Kidney (tissue), 14 donors: ENCODE data around the gene MRPS10. TPM values are rescaled to one million over a fixed set of nuclear protein-coding genes. Genes with fewer than 3 reads are reported as not detected.

Experiments used
- DNase-seq, 5 donors: peaks; one replicate each; pipeline ENCODE4 v3.0.0-alpha.2; 2013 to 2020
- FAIRE-seq: peaks from 2 replicates; lab custom pipeline; 2012; peaks lifted over from hg19 to GRCh38; lab: Jason Lieb, UNC
- H3K27ac ChIP-seq, 2 donors: one replicate each; pipeline ENCODE4 v1.7.0; 2013; ENCODE audit warnings: low read depth in 2 of 2, low read length in 2 of 2, inconsistent platforms in 1 of 2
- H3K27me3 ChIP-seq: one replicate; pipeline ENCODE4 v1.7.1; 2013; ENCODE audit warnings: low read length, inconsistent platforms; ENCODE audit not compliant: control insufficient read depth, insufficient read depth
- H3K36me3 ChIP-seq, 3 donors: one replicate each; pipeline versions ENCODE4 v1.7.0 to v1.7.1; 2013; ENCODE audit warnings: low read length in 3 of 3, control low read depth in 1 of 3, inconsistent platforms in 1 of 3; ENCODE audit not compliant: insufficient read depth in 3 of 3, control insufficient read depth in 2 of 3
- H3K4me1 ChIP-seq, 3 donors: one replicate each; pipeline versions ENCODE4 v1.7.0 to v1.7.1; 2013; ENCODE audit warnings: low read length in 3 of 3, inconsistent platforms in 1 of 3, low read depth in 1 of 3; ENCODE audit not compliant: control insufficient read depth in 2 of 3, insufficient read depth in 2 of 3
- H3K4me3 ChIP-seq, 3 donors: one replicate each; pipeline versions ENCODE4 v1.7.0 to v1.8.1; 2013; ENCODE audit warnings: low read length in 3 of 3, control low read depth in 1 of 3, inconsistent platforms in 1 of 3
- H3K9ac ChIP-seq, 3 donors: one replicate each; pipeline versions ENCODE4 v1.7.0 to v1.7.1; 2013; ENCODE audit warnings: low read length in 3 of 3, control low read depth in 1 of 3, inconsistent platforms in 1 of 3
- H3K9me3 ChIP-seq, 3 donors: one replicate each; pipeline versions ENCODE4 v1.7.0 to v1.7.1; 2013; ENCODE audit warnings: low read length in 3 of 3, control low read depth in 1 of 3, inconsistent platforms in 1 of 3; ENCODE audit not compliant: control insufficient read depth in 2 of 3, insufficient read depth in 1 of 3
- intact Hi-C: fragments of 100-400 bp; cut with DNase I; formaldehyde crosslinking; loops from one replicate; pipeline ENCODE4 v1.11.1; 2022
- polyA plus RNA-seq: library from polyadenylated mRNA; stranded (reverse); fragments of 350-450 nt; fragmentation: Illumina TruSeq; extraction: RNeasy Lipid Tissue Mini Kit (QIAGEN cat#74804); gene quantifications from one replicate; pipeline ENCODE4 v1.2.3, GENCODE V29; 2014; ENCODE audit warnings: low read depth, low replicate concordance; ENCODE audit not compliant: insufficient read depth
- total RNA-seq: library from RNA; stranded (reverse); fragmentation: NEBNext Ultra II Directional; extraction: Animal tissue kit (Norgen Biotek cat#: 25700); gene quantifications from one replicate; pipeline ENCODE4 v1.2.1, GENCODE V29; 2021
- TF ChIP-seq, protein P1 (sequence below): IDR thresholded peaks from 3 replicates; pipeline ENCODE4 v1.5.1; 2012; ENCODE audit warnings: mild to moderate bottlenecking, moderate library complexity, borderline replicate concordance; ENCODE audit not compliant: insufficient read depth; ENCODE audit errors: extremely low read depth
- donor health status: control.
- donor health status: control.
- donor health status: control.
- donor health status: control.
- donor health status: control.
- donor health status: DM: yes; HTN: yes; CAD: no.
- donor health status: Normal renal cell carcinoma (clear cell type).

The MRPS10 gene
- total and polyA plus RNA-seq, 2 donors from 2014 or later = 28.0 to 39.6 TPM

DNA sequence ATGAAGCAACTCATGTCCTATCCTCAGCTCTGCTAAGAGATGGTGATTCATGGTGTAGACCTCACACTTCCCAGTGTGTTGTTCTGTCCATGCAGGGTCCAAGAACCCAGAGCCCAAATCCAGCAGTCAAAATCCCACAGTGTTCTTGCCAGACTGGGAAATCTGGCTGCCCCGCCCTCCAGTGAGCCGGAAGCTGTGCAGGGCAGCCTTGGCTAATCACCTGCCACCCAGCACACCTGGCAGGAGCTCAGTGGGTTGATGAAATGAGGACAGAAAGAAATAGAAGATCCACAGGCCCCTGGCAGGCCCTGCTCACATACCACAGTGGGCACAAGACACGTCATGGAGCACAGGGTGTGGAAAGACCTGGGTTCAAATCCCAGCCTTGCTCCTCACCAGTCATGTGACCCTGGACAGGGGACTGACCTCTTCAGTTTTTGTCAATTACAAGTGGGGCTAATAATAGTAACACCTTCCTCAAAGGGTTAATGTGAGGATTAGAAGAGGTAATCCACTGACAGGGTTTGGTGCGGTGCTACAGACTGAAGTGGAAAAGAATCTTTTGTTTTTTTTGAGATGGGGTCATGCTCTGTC is 58.1 kb downstream of the MRPS10 start:
- H3K27ac ChIP-seq = no peak overlapping the region
- H3K4me1 ChIP-seq = no peaks in the 10 kb centered on the region
- no peak for DNase-seq
- H3K4me3 ChIP-seq = no peak overlapping the region
- TF ChIP-seq, protein P1, sequence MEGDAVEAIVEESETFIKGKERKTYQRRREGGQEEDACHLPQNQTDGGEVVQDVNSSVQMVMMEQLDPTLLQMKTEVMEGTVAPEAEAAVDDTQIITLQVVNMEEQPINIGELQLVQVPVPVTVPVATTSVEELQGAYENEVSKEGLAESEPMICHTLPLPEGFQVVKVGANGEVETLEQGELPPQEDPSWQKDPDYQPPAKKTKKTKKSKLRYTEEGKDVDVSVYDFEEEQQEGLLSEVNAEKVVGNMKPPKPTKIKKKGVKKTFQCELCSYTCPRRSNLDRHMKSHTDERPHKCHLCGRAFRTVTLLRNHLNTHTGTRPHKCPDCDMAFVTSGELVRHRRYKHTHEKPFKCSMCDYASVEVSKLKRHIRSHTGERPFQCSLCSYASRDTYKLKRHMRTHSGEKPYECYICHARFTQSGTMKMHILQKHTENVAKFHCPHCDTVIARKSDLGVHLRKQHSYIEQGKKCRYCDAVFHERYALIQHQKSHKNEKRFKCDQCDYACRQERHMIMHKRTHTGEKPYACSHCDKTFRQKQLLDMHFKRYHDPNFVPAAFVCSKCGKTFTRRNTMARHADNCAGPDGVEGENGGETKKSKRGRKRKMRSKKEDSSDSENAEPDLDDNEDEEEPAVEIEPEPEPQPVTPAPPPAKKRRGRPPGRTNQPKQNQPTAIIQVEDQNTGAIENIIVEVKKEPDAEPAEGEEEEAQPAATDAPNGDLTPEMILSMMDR = no peak
- no peak overlapping the region for H3K9ac ChIP-seq
- H3K36me3 ChIP-seq = no peaks in the 10 kb centered on the region
- H3K27me3 ChIP-seq = no peaks in the 10 kb centered on the region
- intact Hi-C loops = loop anchor here (5.0 kb wide), 1 partner anchor 82 kb away; no protein-coding TSS in a partner anchor
- no peaks in the 10 kb centered on the region for H3K9me3 ChIP-seq
- FAIRE-seq = no peak

DNA sequence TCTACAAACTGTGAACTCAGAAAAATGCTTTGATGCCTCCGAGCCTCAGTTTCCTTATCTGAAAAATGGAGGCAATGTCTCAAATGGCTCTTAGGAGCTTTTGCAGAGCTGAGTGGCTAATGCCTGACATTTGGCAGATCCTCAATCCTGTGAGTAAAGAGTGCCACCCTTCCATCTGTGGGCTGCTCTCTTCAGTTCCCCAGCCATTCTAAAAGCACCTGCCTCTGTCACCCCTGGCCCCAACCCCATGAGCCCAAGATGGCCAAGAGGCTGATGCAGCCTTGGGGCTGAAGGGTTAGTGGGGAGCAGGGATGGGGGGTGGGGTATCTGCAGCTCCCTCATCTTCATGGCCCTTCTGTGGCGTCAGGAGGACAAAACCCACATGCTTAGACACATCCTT is 59.0 kb downstream of the MRPS10 start:
- no peaks in the 10 kb centered on the region for H3K9me3 ChIP-seq
- TF ChIP-seq, protein P1 = no peak
- H3K27ac ChIP-seq = no peak overlapping the region
- no peak for DNase-seq
- no peak for FAIRE-seq
- H3K4me3 ChIP-seq = no peak overlapping the region
- H3K27me3 ChIP-seq = no peaks in the 10 kb centered on the region
- H3K4me1 ChIP-seq = no peaks in the 10 kb centered on the region
- intact Hi-C loops = no loop called here
- H3K36me3 ChIP-seq = no peaks in the 10 kb centered on the region
- no peak overlapping the region for H3K9ac ChIP-seq

DNA sequence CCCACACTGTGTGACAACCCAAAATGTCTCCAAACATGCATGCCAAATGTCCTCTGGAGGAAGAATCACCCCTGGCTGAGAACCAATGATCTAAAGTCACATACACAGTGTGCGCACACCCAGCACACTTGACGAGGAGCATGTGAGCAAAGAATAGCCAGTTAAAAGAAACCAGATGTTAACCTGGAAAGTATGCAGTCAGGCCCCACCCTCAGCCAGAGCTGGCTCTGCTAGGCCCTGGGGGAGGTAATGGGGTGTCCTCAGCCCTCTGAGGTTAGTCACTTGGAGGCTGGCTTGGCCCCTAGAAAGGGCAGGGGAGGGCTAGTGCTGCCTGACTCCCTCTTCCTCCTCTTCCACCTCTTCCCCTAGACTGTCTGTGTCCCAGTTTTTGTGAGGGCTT is 59.6 kb downstream of the MRPS10 start:
- Histone ChIP-seq H3K36me3 (no peaks in the 10 kb centered on the region), H3K4me3 (no peak overlapping the region), H3K27ac (no peak overlapping the region), H3K4me1 (no peaks in the 10 kb centered on the region), H3K27me3 (no peaks in the 10 kb centered on the region), H3K9me3 (no peaks in the 10 kb centered on the region), H3K9ac (no peak overlapping the region)
- DNase-seq = no peak
- FAIRE-seq = no peak
- TF ChIP-seq, protein P1 = no peak
- intact Hi-C loops = no loop called here

Other genes starting within 250 kb of the MRPS10 start
- 32.0 TPM for gene TAF8, start 167.3 kb downstream of the MRPS10 start, total RNA-seq
- 16.3 TPM for gene TAF8, start 167.3 kb downstream of the MRPS10 start, polyA plus RNA-seq
- 42.7 TPM for gene C6orf132, start 75.2 kb downstream of the MRPS10 start, total RNA-seq
- 5.6 TPM for gene C6orf132, start 75.2 kb downstream of the MRPS10 start, polyA plus RNA-seq
- gene GUCA1A, start 44.5 kb downstream of the MRPS10 start, total RNA-seq = not detected
- gene GUCA1A, start 44.5 kb downstream of the MRPS10 start, polyA plus RNA-seq = not detected
- 0.60 TPM for gene GUCA1B, start 22.9 kb downstream of the MRPS10 start, total RNA-seq
- not detected for gene GUCA1B, start 22.9 kb downstream of the MRPS10 start, polyA plus RNA-seq
- gene TRERF1, start 234.1 kb upstream of the MRPS10 start, total RNA-seq = 8.4 TPM
- gene TRERF1, start 234.1 kb upstream of the MRPS10 start, polyA plus RNA-seq = 1.5 TPM